SIG-M5 (cell line): ENCODE data around the gene TCF19.
"Not testable (repeated sequence)": the region's sequence is repeated elsewhere in the genome, so short reads cannot be mapped to it uniquely, and the experiment has no call there.

ENCODE experiments used
- DNase-seq: peaks from one replicate; lab custom pipeline; 2025; lab: John Stamatoyannopoulos, UW

Gene TCF19

DNA sequence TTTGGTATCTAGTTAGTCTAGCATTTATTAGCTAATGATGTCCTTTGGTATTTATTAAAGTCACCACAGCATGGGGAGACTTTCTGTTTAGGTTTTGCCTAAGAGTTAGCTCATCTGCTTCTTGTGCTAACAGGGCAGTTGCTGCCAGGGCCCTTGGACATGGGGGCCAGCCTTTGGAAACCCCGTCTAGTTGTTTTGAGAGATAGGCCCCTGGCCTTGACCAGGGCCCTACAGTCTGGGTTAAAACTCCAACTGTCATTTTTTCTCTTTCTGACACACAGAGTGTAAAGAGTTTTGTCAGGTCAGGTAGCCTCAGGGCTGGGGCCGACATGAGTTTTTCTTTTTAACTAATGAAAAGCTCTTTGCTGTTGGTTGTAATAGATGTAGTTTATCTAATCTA lies 24.9 kb downstream of the TCF19 start:
- not testable (repeated sequence) for DNase-seq

DNA sequence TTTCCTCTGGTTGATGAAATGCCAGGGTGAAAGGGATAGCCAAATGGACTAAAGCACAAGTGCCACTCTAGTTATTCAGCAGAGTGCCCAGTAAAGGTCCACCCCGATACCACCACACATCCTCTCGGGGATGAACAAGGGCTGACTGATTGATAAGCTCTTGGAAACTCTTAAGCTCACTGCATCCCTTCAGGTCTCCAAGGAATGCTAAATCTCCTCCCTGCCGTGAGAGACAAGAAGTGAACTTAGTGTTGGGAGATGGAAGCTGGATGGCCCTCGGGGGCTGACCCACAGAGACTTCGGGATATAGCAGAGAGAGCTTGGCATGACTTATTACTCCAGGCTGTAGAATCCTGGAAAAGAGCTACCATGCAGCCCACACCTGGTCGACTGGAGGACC lies 25.5 kb downstream of the TCF19 start:
- not testable (repeated sequence) for DNase-seq

DNA sequence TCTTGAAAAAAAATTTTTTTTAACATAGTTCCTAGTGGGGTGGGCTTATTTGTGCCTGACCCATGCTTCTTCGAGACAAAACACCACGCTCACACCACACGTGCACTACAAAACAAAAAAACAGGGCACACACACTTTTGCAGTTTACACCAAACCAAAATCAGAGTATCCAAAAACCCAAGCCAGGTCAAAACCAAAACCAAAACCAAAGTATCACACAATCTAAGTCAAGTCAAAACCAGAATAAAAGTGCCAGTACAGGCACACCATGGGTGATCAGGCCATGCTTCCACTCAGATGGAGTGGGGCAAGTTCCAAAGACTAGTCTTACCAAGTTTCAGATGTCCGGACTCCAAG lies 27.3 kb downstream of the TCF19 start:
- DNase-seq, result not testable (repeated sequence)

DNA sequence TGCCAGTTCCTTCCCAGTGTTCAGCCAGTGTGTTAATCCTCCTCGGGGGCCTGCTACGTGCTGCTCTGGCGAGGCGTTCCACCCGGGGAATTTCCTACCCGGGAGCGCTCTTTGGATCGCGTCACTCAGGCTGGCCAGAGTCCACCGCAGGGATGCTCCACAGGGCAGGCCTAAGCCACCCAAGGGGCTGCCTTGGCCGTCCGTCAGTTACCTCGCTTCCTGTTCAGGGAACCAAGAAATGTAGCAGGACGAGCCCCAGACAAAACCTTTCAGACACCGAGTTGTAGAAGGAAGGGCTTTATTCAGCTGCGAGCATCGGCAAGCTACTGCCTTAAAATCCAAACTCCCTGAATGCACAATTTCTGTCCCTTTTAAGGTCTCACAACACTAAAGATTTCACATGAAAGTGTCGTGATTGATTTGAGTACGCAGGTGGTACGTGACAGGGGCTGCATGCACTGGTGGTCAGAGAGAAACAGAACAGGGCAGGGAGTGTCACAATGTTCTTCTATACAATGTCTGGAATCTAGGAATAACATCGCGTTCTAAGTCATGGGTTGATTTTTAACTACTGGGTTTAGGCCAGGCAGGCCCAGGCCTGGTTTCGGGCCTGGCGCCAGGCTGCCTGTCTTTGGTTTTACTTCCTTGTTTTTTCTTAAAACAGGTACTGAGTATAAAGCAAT lies 27.8 kb downstream of the TCF19 start:
- no peak for DNase-seq

DNA sequence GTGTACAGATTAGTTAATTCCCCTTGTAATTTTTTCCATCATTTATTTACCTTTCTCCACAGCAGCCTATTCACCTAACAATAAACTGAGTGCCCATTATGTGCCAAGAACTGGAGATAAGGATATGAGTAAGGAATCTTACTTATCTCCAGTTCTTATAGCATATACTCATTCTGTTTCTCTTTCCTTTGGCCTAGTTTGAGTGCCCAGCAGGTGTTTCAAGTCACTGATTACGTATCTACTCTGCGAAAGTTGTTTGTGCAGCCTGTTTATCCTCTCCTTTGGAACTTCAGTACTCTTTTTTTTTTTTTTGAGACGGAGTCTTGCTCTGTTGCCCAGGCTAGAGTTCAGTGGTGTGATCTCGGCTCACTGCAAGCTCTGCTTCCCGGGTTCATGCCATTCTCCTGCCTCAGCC lies 29.4 kb downstream of the TCF19 start:
- DNase-seq, result no peak

DNA sequence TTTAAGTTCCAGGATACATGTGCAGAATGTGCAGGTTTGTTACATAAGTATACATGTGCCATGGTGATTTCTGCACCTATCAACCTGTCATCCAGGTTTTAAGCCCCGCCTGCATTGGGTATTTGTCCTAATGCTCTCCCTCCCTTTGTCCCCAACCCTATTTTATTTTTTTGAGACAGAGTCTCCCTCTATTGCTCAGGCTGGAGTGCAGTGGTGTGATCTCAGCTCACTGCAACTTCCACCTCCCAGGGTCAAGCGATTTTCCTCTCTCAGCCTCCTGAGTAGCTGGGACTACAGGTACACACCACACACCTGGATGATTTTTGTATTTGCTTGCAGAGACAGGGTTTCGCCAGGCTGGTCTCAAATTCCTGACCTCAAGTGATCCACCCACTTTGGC lies 30.8 kb downstream of the TCF19 start:
- DNase-seq, result not testable (repeated sequence)

DNA sequence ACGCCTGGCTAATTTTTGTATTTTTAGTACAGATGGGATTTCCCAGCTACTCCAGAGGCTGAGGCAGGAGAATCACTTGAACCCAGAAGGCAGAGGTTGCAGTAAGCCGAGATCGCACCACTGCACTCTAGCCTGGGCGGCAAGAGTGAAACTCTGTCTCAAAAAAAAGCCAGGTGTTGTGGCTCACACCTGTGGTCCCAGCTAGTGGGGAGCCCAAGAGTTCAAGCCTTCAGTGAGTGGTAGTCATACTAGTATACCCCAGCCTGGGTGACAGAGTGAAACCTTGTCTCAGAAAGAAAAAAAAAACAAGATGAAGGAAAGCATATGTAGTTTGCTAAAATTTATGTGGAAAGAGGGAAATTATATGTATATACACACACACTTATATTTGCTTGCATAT lies 32.1 kb downstream of the TCF19 start:
- no peak for DNase-seq

DNA sequence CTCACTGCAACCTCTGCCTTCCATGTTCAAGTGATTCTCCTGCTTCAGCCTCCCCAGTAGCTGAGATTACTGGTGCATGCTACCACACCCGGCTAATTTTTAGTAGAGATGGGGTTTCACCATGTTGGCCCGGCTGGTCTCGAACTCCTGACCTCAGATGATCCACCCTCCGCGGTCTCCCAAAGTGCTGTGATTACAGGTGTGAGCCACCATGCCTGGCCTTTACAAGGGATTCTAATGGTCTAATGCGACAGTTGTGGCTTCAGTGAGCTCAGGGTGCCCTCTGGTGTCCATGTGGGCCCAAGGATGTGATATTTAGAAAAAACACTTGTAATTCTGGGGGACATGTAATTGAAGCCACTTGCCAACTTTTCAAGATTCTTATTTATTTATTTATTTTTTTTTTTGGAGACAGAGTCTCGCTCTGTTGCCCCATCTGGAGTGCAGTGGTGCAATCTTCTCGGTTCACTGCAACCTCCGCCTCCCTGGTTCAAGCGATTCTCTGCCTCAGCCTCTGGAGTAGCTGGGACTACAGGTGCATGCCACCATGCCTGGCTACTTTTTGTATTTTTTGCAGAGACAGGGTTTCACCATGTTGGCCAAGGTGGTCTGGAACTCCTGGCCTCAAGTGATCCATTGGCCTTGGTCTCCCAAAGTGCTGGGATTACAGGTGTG lies 34.2 kb downstream of the TCF19 start:
- not testable (repeated sequence) for DNase-seq

DNA sequence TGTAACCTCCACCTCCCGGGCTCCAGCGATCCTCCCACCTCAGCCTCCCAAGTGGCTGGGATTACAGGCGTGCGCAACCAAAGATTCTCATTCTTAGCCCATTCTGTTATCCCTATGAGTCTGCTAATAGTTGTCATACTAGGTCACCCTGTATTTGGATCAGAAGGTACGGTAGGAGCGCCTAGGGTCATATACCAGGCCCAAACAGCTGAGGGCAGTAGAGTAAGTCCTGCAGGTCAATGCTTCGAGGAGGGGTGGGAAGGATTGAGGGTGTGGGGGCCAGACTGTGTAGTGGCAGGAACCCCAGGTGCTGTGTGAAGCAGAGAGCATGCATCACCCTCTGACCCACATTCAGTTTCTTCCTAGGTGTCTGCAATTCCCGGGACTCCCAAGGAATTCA lies 34.8 kb downstream of the TCF19 start:
- DNase-seq, result no peak

DNA sequence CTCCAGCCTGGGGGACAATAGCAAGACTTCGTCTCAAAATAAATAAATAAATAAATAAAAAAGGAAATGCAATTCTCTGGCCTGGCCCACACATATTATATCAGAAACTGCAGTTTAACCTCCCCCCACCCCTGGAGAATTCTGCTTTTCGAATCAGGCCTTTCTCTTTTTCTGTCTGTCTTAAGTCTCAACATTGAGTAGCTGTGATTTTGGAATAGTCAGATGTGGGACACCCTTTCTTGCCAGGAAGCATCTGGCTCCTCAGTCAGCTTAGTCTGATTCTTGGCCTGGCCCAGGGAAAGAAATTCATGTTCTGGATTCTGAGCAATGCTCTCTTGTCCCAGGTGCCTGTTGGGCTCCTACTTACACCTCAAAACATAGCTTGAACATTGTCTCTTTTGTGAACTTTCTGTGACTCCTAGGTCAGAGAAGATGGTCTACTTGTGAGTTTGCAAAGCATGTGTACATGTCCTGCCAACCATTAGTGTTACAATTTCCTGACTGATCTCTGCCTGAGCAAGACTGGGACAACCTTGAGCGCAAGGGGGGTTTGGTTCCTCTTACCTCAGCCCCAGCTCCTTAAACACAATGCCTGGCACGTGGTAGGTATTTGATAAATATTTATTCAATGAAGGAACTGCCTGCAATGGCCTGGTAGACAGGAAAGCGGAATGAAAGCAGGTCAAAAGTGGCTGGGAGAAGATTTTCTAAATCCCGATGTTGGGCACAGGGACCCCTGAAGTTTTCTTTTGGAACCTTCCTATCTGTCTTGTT lies 35.9 kb downstream of the TCF19 start:
- no peak for DNase-seq

DNA sequence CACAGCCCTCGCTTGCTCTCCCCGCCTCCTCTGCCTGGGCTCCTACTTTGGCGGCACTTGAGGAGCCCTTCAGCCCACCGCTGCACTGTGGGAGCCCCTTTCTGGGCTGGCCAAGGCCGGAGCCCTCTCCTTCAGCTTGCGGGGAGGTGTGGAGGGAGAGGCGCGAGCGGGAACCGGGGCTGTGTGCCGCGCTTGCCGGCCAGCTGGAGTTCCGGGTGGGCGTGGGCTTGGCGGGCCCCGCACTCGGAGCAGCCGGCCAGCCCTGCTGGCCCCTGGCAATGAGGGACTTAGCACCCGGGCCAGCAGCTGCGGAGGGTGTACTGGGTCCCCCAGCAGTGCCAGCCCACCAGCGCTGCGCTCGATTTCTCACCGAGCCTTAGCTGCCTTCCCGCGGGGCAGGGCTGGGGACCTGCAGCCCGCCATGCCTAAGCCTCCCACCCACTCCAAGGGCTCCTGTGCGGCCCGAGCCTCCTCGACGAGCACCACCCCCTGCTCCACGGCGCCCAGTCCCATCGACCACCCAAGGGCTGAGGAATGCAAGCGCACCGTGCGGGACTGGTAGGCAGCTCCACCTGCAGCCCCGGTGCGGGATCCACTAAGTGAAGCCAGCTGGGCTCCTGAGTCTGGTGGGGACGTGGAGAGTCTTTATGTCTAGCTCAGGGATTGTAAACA lies 37.1 kb downstream of the TCF19 start:
- DNase-seq, result not testable (repeated sequence)

DNA sequence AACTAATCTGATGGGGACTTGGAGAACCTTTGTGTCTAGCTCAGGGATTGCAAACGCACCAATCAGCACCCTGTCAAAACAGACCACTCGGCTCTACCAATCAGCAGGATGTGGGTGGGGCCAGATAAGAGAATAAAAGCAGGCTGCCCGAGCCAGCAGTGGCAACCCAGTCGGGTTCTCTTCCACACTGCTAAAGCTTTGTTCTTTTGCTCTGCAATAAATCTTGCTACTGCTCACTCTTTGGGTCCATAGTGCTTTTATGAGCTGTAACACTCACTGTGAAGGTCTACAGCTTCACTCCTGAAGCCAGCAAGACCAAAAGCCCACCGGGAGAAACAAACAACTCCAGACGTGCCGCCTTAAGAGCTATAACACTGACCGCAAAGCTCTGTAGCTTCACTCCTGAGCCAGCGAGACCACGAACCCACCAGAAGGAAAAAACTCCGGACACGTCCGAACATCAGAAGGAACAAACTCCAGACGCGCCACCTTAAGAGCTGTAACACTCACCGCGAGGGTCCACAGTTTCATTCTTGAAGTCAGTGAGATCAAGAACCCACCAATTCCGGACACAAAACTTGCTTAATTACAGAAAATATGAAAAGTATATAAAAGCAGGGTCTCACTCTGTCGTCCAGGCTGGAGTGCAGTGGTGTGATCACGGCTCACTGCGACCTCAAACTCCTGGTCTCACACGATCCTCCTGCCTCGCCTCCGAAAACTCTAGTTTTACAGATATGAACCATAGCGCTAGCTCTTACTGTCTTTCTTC lies 38.0 kb downstream of the TCF19 start:
- not testable (repeated sequence) for DNase-seq

DNA sequence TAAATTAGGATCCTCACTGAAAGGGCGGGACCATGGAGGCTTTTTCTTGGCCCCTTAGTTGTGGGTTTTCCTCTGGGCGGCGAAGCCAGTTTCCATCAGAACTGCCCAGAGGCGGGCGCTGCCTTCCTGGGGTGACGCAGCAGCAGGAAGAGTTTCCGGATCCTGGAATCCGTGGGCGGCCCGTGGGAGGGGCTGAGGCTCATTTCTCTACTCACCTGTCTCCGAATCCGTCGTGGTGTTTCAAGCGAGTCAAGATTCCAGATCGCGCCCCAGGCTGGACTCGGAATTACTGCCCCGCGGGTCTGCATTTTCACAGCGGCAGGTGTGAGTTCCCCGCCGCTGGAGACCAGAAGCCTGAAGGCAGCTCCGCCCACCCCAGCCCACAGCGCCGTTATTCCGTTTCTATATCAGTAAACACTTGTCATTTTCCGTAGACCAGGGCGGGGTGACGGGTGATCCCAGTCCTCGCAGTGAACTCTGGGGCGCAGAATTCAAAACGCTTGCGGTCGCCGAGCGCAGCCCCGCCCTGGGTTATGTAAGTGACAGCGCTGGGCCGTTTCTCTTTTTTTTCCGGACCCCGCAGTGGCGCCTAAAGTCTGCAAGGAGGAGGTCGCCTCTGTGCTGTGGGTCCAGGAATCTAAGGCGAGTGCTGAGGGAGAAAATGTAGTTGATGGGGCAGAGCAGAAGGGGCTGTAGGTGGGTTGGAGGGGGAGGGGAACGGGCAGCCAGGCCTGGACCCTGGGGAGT lies 39.3 kb downstream of the TCF19 start:
- peak; percentile 51 for DNase-seq

DNA sequence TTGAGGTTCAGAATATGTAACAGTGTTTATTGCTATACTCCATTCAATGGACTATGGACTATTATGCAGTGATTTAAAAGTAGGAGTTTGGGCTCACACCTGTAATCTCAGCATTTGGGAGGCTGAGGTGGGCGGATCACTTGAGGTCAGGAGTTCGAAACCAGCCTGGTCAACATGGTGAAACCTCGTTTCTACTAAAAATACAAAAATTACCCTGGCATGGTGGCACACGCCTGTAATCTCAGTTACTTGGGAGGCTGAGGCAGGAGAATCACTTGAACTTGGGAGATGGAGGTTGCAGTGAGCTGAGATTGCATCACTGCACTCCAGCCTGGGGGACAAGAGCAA lies 40.7 kb downstream of the TCF19 start:
- DNase-seq, result not testable (repeated sequence)

DNA sequence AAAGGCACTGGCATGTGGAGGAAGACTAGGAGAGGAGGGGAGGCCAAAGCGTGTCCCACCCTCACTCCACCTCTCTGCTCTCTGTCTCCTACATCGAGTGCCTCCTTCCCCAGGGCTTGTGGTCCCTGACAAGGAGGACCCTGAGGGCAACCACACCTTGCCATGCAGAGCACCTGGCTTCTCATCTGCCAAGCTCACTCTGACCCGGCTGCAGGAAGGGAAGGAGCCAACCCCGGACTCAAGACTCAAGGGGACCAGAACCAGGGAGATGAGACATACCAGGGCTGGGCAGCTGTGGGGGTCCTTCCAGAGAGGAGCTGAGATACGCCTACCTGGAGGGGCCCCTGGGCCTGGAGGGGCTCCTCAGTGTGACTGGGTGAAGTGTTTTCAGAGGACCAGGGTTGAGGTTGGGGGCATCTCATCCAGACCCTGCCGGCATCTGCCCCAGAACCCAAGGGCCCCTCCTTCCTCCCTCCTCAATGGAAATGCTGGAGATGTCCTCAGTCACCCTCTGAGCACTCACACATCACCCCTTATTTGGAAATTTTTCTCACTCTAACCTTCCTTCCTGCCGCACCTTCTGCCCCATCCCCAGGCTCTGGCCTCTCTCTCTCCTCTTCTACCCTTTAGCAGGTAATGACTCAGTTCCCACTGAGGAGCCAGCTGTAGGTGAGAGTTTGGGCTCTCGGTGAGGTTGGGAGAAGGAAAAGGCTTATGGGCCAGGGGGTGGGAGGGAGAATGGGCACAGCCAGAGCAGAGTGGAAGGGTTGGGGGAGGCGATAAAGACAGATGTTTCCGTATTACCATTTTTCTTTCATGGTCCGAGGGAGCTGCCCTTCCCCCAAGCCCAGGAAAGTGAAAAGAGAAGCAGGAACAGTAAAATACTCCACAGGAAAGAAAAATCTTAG lies 44.1 kb downstream of the TCF19 start:
- no peak for DNase-seq

DNA sequence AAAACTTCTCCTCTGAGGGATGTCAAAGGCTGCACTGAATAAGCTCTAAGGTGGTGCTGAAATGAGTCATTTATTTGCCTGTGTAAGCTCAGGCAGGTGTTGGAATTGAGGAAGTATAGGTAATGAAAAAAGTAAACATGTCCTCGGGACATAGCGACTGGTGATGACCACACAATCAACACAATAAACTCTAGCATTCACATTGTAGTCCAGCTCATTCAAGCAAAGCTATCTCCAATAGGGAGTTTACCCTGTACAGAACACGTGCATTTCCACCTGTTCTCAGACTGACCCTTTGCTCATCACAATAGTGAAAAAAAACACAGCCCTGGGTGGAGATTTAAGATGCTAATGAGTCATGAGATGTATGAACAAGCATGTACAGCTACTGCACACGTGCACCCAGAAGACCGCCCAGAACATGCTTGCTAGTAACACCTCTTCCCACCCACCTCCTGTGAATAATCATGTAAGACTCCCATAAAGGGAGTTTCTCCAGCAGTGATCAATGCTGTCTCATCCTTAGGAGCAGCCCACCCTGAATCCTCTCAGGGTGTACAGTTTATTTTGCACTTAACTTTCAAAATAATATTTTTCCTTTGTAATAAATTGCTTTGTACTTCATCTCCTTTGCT lies 45.1 kb downstream of the TCF19 start:
- peak; percentile 50 for DNase-seq

DNA sequence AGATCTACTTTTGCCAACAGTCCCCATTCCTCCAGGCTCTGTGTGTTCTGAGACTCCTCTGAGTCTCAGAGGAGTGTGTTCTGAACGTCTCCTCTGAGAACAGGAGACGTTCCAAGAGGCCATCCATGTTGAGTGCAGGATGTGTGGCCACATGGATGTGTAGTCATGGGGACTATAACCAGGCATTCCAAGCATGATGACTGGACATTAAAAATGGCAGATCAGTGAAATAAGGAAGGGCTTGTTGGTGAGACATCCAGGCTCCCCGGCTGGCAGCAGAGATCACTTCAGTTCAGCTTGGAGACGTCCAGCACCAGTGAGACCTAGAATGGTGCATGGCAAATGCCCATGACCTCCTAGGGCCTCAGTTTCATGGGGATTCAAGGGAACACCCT lies 46.4 kb downstream of the TCF19 start:
- DNase-seq, result no peak

DNA sequence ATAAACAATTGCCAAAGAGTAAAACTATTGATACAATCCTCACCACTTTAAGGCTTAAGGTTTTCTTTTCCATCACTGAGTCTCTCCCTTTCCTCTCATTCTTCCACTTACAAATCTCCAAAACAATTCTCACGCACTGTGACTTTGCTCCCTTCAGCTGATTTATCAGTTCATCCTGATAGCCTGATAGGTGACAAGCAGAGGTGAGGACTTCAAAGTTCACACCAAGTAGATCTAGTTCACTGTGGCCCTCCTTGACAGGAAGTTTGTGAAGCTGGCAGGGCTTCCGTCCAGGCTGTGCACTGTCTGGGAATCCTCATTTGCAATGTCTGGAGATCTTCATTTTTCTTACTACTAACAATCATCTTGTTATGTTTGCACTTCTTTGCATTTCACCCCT lies 47.2 kb downstream of the TCF19 start:
- DNase-seq, result no peak

DNA sequence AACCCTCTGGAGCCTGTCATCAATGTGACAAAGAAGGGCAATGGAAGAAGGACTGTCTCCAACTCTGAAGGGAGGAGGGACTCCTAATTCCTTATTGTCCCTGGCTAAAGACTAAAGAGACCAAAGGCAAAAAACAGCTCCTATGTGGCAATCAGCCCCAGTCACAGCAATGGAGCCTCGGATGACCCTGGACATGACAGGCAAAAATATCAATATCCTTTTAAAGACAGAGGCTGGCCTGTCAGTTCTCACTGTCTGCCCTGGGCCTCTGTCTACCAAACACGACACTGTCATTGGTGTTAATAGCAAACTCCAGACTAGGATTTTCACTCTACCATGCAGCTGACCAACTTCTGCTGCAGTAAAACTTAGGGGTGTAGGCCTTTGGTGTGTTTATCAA lies 50.1 kb downstream of the TCF19 start:
- DNase-seq, result no peak

DNA sequence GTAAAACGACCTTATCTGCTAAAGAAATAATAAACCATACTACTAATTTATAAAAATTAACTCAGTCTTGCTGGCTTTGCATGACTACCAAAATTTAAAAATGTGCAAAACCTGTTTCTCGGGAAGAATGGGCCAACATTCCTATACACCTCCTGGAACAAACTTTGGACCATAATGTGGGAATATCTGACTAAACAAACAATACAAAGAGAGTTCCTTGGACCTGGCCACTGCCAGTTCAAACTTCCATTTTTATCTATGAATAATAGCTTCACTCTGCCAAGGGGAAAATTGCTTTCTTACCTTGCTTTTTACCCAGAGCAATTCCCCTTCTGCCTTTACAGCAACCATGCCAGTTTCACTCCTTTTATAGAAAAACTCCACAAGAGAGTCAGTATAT lies 50.7 kb downstream of the TCF19 start:
- DNase-seq, result no peak
